Neural cell (in vitro differentiated cells): ENCODE data around the gene AGL. TPM values are rescaled to one million over a fixed set of nuclear protein-coding genes. Genes with fewer than 3 reads are reported as not detected.

ENCODE experiments used
- H2AFZ ChIP-seq: fragments of 200-600, 300-800 bp; sonication (generic), shearing (Covaris generic); 2 replicates; pipeline ENCODE4 v1.6.0; 2014; ENCODE audit warnings: low read depth, mild to moderate bottlenecking, antibody characterized with exemption, low read length, moderate library complexity
- H3F3A ChIP-seq: fragments of 200-600 bp; shearing (Covaris generic); 2 replicates; pipeline ENCODE4 v1.6.1; 2016; ENCODE audit warnings: mild to moderate bottlenecking, moderate library complexity, mixed read lengths, antibody characterized with exemption, low read length; ENCODE audit not compliant: insufficient read depth, poor library complexity, severe bottlenecking
- H3K27ac ChIP-seq: fragments of 200-600, 300-800 bp; sonication (generic), shearing (Covaris generic); 2 replicates; pipeline ENCODE4 v1.5.1; 2014; ENCODE audit warnings: mild to moderate bottlenecking, low read length, moderate library complexity
- H3K27me3 ChIP-seq: fragments of 300-800, 200-600 bp; sonication (generic), shearing (Covaris generic); 2 replicates; pipeline ENCODE4 v1.6.0; 2014; ENCODE audit warnings: mild to moderate bottlenecking, low read depth, low read length, moderate library complexity; ENCODE audit not compliant: insufficient read depth
- H3K36me3 ChIP-seq: fragments of 300-800, 200-600 bp; sonication (generic), shearing (Covaris generic); 2 replicates; pipeline ENCODE4 v1.5.1; 2014; ENCODE audit warnings: mild to moderate bottlenecking, antibody characterized with exemption, low read length, moderate library complexity; ENCODE audit not compliant: insufficient read depth
- H3K4me2 ChIP-seq: fragments of 300-800, 200-600 bp; sonication (generic), shearing (Covaris generic); 2 replicates; pipeline ENCODE4 v1.6.0; 2014; ENCODE audit warnings: mild to moderate bottlenecking, low read length
- H3K4me3 ChIP-seq: fragments of 300-800, 200-600 bp; sonication (generic), shearing (Covaris generic); 2 replicates; pipeline ENCODE4 v1.5.1; 2014; ENCODE audit warnings: mild to moderate bottlenecking, low read length, moderate library complexity
- H3K79me2 ChIP-seq: fragments of 200-600 bp; shearing (Covaris generic); replicated peaks from 2 replicates; pipeline ENCODE4 v1.6.0; 2014; ENCODE audit warnings: mild to moderate bottlenecking, low read length, moderate library complexity; ENCODE audit not compliant: insufficient read depth
- H3K9ac ChIP-seq: fragments of 300-800, 200-600 bp; sonication (generic), shearing (Covaris generic); 2 replicates; pipeline ENCODE4 v1.6.1; 2016; ENCODE audit warnings: mild to moderate bottlenecking, low read length, mixed read lengths
- H3K9me2 ChIP-seq: fragments of 200-600 bp; shearing (Covaris generic); 2 replicates; pipeline ENCODE4 v1.6.1; 2016; ENCODE audit warnings: mild to moderate bottlenecking, low read length, mixed read lengths; ENCODE audit not compliant: insufficient read depth
- H3K9me3 ChIP-seq: fragments of 200-600, 300-800 bp; sonication (generic), shearing (Covaris generic); 2 replicates; pipeline ENCODE4 v1.6.1; 2016; ENCODE audit warnings: mild to moderate bottlenecking, mixed run types, low read length, moderate library complexity, mixed read lengths
- H4K20me1 ChIP-seq: fragments of 200-600 bp; shearing (Covaris generic); 2 replicates; pipeline ENCODE4 v1.6.1; 2016; ENCODE audit warnings: mild to moderate bottlenecking, mixed run types; ENCODE audit not compliant: insufficient read depth
- EP300 ChIP-seq: fragments of 450-650 bp; conservative IDR thresholded peaks from 2 replicates; pipeline ENCODE4 v1.6.1; 2014; ENCODE audit warnings: antibody characterized with exemption, mild to moderate bottlenecking, moderate library complexity; ENCODE audit not compliant: poor library complexity, severe bottlenecking
- EZH2 ChIP-seq: fragments of 200-600, 300-800 bp; shearing (Covaris generic), sonication (generic); IDR thresholded peaks from 2 replicates; pipeline ENCODE4 v1.6.1; 2014; ENCODE audit warnings: antibody characterized with exemption, low read length, borderline replicate concordance, mild to moderate bottlenecking; ENCODE audit not compliant: insufficient read depth, poor library complexity, severe bottlenecking
- MXI1 ChIP-seq: fragments of 450-650 bp; conservative IDR thresholded peaks from 2 replicates; pipeline ENCODE4 v1.6.1; 2014; ENCODE audit warnings: antibody characterized with exemption, mild to moderate bottlenecking; ENCODE audit not compliant: poor library complexity, severe bottlenecking
- POLR2AphosphoS5 ChIP-seq: IDR thresholded peaks from 2 replicates; pipeline ENCODE4 v1.6.1; 2012
- RAD21 ChIP-seq: fragments of 450-650 bp; conservative IDR thresholded peaks from 2 replicates; pipeline ENCODE4 v1.6.1; 2014; ENCODE audit warnings: antibody characterized with exemption, mild to moderate bottlenecking, moderate library complexity
- SMC3 ChIP-seq: fragments of 450-650 bp; conservative IDR thresholded peaks from 2 replicates; pipeline ENCODE4 v1.6.1; 2014; ENCODE audit warnings: antibody characterized with exemption, mild to moderate bottlenecking, moderate library complexity; ENCODE audit not compliant: poor library complexity
- TAF1 ChIP-seq: IDR thresholded peaks from 2 replicates; pipeline ENCODE4 v1.6.1; 2012; ENCODE audit warnings: low read depth
- polyA plus RNA-seq: library from polyadenylated mRNA; depleted of rRNA; stranded (reverse); fragments of >200 nt; gene quantifications from 2 replicates; pipeline ENCODE4 v1.2.3, GENCODE V29; 2014
- TF ChIP-seq, protein P1 (sequence below): fragments of 450-650 bp; IDR thresholded peaks from 2 replicates; pipeline ENCODE4 v1.5.1; 2014; ENCODE audit warnings: antibody characterized with exemption, mild to moderate bottlenecking, moderate library complexity; ENCODE audit not compliant: poor library complexity, severe bottlenecking
- TF ChIP-seq, protein P2 (sequence below): IDR thresholded peaks from 2 replicates; pipeline ENCODE4 v1.6.1; 2012; ENCODE audit warnings: borderline replicate concordance

AGL gene
- polyA plus RNA-seq, 1 donor from 2014 or later: 17.7 TPM

DNA sequence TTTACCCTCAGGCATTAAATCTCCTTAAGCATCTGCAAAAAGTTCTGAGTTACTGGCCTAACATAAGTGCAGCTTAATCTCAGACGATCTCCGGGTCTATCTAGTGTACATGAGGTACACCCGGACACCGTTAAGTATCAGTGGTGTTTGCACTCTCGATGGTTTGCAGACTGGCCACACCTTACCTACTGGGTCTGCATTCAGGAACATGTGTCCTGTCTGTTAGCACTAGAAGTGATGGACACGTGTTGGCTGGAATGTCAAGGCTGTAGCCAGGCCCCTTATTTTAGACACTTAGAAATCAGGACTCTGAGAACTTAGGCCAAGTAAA, 783 bp upstream of the AGL start:
- H3F3A ChIP-seq: no peaks in the 10 kb centered on the region
- peak overlapping the region; percentile 75 for H3K27ac ChIP-seq
- H3K27me3 ChIP-seq: no peaks in the 10 kb centered on the region
- peak overlapping the region; percentile 90 for H3K4me3 ChIP-seq
- TF ChIP-seq EP300 (no peak), POLR2AphosphoS5 (no peak), TAF1 (no peak), SMC3 (no peak), RAD21 (no peak)
- TF ChIP-seq, protein P1, sequence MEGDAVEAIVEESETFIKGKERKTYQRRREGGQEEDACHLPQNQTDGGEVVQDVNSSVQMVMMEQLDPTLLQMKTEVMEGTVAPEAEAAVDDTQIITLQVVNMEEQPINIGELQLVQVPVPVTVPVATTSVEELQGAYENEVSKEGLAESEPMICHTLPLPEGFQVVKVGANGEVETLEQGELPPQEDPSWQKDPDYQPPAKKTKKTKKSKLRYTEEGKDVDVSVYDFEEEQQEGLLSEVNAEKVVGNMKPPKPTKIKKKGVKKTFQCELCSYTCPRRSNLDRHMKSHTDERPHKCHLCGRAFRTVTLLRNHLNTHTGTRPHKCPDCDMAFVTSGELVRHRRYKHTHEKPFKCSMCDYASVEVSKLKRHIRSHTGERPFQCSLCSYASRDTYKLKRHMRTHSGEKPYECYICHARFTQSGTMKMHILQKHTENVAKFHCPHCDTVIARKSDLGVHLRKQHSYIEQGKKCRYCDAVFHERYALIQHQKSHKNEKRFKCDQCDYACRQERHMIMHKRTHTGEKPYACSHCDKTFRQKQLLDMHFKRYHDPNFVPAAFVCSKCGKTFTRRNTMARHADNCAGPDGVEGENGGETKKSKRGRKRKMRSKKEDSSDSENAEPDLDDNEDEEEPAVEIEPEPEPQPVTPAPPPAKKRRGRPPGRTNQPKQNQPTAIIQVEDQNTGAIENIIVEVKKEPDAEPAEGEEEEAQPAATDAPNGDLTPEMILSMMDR: no peak
- TF ChIP-seq, protein P2, sequence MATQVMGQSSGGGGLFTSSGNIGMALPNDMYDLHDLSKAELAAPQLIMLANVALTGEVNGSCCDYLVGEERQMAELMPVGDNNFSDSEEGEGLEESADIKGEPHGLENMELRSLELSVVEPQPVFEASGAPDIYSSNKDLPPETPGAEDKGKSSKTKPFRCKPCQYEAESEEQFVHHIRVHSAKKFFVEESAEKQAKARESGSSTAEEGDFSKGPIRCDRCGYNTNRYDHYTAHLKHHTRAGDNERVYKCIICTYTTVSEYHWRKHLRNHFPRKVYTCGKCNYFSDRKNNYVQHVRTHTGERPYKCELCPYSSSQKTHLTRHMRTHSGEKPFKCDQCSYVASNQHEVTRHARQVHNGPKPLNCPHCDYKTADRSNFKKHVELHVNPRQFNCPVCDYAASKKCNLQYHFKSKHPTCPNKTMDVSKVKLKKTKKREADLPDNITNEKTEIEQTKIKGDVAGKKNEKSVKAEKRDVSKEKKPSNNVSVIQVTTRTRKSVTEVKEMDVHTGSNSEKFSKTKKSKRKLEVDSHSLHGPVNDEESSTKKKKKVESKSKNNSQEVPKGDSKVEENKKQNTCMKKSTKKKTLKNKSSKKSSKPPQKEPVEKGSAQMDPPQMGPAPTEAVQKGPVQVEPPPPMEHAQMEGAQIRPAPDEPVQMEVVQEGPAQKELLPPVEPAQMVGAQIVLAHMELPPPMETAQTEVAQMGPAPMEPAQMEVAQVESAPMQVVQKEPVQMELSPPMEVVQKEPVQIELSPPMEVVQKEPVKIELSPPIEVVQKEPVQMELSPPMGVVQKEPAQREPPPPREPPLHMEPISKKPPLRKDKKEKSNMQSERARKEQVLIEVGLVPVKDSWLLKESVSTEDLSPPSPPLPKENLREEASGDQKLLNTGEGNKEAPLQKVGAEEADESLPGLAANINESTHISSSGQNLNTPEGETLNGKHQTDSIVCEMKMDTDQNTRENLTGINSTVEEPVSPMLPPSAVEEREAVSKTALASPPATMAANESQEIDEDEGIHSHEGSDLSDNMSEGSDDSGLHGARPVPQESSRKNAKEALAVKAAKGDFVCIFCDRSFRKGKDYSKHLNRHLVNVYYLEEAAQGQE: no peak
- no peaks in the 10 kb centered on the region for H3K9me3 ChIP-seq
- no peaks in the 10 kb centered on the region for H3K9me2 ChIP-seq
- peak overlapping the region; percentile 93 for H2AFZ ChIP-seq
- H4K20me1 ChIP-seq: no peaks in the 10 kb centered on the region
- peak overlapping the region; percentile 90 for H3K9ac ChIP-seq
- no peaks in the 10 kb centered on the region for H3K36me3 ChIP-seq
- H3K79me2 ChIP-seq: peaks cover 10% of the 10 kb centered on the region
- H3K4me2 ChIP-seq: peak overlapping the region; percentile 94

DNA sequence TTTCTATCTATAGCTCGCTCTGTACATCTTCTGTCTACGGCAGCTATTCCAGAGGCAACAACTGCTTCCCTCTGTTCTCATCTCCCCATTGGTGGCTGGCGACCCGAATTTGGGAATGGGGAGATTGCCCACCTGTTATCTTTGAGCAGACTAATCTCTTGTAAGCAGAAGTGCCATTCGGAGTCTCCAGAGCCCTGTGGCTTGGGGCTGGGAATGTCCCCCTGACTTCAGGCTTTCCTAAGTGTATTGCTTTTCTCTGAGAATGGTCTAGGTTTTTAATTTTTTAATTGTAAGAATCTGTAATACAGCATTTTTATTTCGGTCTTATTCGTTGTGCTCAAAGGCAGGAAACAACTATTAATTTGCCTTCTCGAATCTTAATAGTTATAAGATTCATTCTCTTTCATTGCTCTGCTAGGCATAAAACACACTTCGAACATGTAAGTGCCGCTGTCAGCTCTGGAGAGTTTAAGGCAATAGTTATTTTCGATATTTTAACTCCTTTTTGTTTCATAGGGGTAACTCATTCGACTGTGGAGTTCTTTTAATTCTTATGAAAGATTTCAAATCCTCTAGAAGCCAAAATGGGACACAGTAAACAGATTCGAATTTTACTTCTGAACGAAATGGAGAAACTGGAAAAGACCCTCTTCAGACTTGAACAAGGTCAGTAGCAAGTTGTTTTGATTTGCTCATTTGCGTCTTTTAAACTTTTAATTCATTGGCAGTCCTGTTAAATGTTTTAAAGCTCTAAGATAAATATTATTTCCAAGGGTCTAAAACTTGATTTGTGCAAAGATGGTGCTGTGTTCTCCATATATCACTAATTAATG, 514 bp downstream of the AGL start:
- Histone ChIP-seq H2AFZ (peak overlapping the region; percentile 93), H3K9me3 (no peaks in the 10 kb centered on the region)
- no peak for TF ChIP-seq POLR2AphosphoS5
- no peak for TF ChIP-seq MXI1
- TF ChIP-seq, protein P2: no peak
- no peak for TF ChIP-seq EZH2
- TF ChIP-seq RAD21: no peak
- TF ChIP-seq EP300: no peak
- TF ChIP-seq, protein P1: no peak

More for the DNA sequence above, 514 bp downstream of the AGL start:
- H3F3A ChIP-seq: no peaks in the 10 kb centered on the region
- H3K4me3 ChIP-seq: peak overlapping the region; percentile 90
- no peaks in the 10 kb centered on the region for H4K20me1 ChIP-seq
- peak overlapping the region; percentile 90 for H3K9ac ChIP-seq
- no peaks in the 10 kb centered on the region for H3K9me2 ChIP-seq
- H3K27ac ChIP-seq: peak overlapping the region; percentile 75
- peak overlapping the region; percentile 87 for H3K4me2 ChIP-seq
- peaks cover 10% of the 10 kb centered on the region for H3K79me2 ChIP-seq
- H3K27me3 ChIP-seq: no peaks in the 10 kb centered on the region
- H3K36me3 ChIP-seq: no peaks in the 10 kb centered on the region
